Body of pancreas (tissue), 4 donors: ENCODE data around the gene RIPPLY1.

Source experiments
- CTCF ChIP-seq, 7 experiments: fragments of 450-650 bp in 4 of 7; fragments of 200-600 bp in 3 of 7; sonication (generic) in 3 of 7; IDR thresholded peaks; one replicate each; pipeline ENCODE4 v1.5.1; 2016 to 2019; ENCODE audit warnings: antibody characterized with exemption in 7 of 7
- POLR2A ChIP-seq, 3 donors: fragments of 450-650 bp; IDR thresholded peaks; one replicate each; pipeline ENCODE4 v1.6.1; 2016; ENCODE audit warnings: antibody characterized with exemption in 3 of 3, mild to moderate bottlenecking in 2 of 3

GRCh38 chrX:106946464-106946863 lies 43.3 kb upstream of the RIPPLY1 start:
- TF ChIP-seq POLR2A (IDR thresholded peaks at IDR 0.05) (no peak), CTCF (IDR thresholded peaks at IDR 0.05) (no peak)
